Osteoblast (primary cell): Measurements from ENCODE around the gene UEVLD. TPM values are rescaled to one million over a fixed set of nuclear protein-coding genes. Genes with fewer than 3 reads are reported as not detected.

ENCODE experiments used
- DNase-seq: peaks from one replicate; pipeline ENCODE4 v3.0.0; 2011; ENCODE audit warnings: low spot score, mixed read lengths; ENCODE audit not compliant: insufficient read length; ENCODE audit errors: missing footprints
- H2AFZ ChIP-seq: 2 replicates; pipeline ENCODE4 v1.6.0; 2011; ENCODE audit warnings: mild to moderate bottlenecking, low read length
- H3K27ac ChIP-seq: 2 replicates; pipeline ENCODE4 v1.5.1; 2011; ENCODE audit warnings: mild to moderate bottlenecking, low read depth, low read length, moderate library complexity
- H3K27me3 ChIP-seq: 2 replicates; pipeline ENCODE4 v1.6.0; 2012; ENCODE audit warnings: mild to moderate bottlenecking, control low read depth, inconsistent platforms, low read length, moderate library complexity; ENCODE audit not compliant: insufficient read depth
- H3K36me3 ChIP-seq: 2 replicates; pipeline ENCODE4 v1.5.1; 2011; ENCODE audit warnings: mild to moderate bottlenecking, low read length, control low read depth, moderate library complexity; ENCODE audit not compliant: insufficient read depth
- H3K4me1 ChIP-seq: 2 replicates; pipeline ENCODE4 v1.5.1; 2011; ENCODE audit warnings: mild to moderate bottlenecking, low read length, control low read depth, moderate library complexity; ENCODE audit not compliant: insufficient read depth
- H3K4me2 ChIP-seq: 2 replicates; pipeline ENCODE4 v1.6.0; 2011; ENCODE audit warnings: mild to moderate bottlenecking, low read length; ENCODE audit not compliant: insufficient read depth
- H3K4me3 ChIP-seq: fragments of 200-600 bp; sonication (generic); 3 replicates; pipeline ENCODE4 v1.5.1; 2012; ENCODE audit warnings: mild to moderate bottlenecking, low read length, inconsistent platforms; ENCODE audit not compliant: insufficient read depth
- H3K79me2 ChIP-seq: 2 replicates; pipeline ENCODE4 v1.6.0; 2012; ENCODE audit warnings: mild to moderate bottlenecking, low read length, control low read depth, inconsistent platforms; ENCODE audit not compliant: insufficient read depth
- H3K9me3 ChIP-seq: 2 replicates; pipeline ENCODE4 v1.5.1; 2011; ENCODE audit warnings: low read depth, low read length, control low read depth
- H4K20me1 ChIP-seq: 2 replicates; pipeline ENCODE4 v1.6.0; 2012; ENCODE audit warnings: mild to moderate bottlenecking, low read length, control low read depth; ENCODE audit not compliant: insufficient read depth
- CTCF ChIP-seq: IDR thresholded peaks from 2 replicates; pipeline ENCODE4 v1.5.1; 2011; ENCODE audit warnings: mild to moderate bottlenecking, low read depth, low read length, moderate library complexity; ENCODE audit errors: extremely low read depth
- total RNA-seq: library from RNA; depleted of rRNA; stranded (reverse); fragments of >200 nt; gene quantifications from 2 replicates; pipeline ENCODE4 v1.2.3, GENCODE V29; 2012

UEVLD gene
- total RNA-seq, 1 donor, result 26.8 TPM

GRCh38 chr11:18617688-18618341, 29.3 kb upstream of the UEVLD start:
- Histone ChIP-seq H3K36me3 (peaks cover 18% of the 10 kb centered on the region), H3K4me3 (peak overlapping the region; percentile 21), H3K9me3 (no peaks in the 10 kb centered on the region), H3K4me1 (peaks cover 13% of the 10 kb centered on the region), H3K79me2 (peaks cover 79% of the 10 kb centered on the region), H3K27ac (peak overlapping the region; percentile 88), H4K20me1 (peaks cover 31% of the 10 kb centered on the region), H3K4me2 (peak overlapping the region; percentile 65), H3K27me3 (no peaks in the 10 kb centered on the region), H2AFZ (no peak overlapping the region)
- no peak for DNase-seq
- no peak for TF ChIP-seq CTCF

GRCh38 chr11:18615628-18616392, 27.3 kb upstream of the UEVLD start:
- TF ChIP-seq CTCF, result no peak
- peaks cover 59% of the 10 kb centered on the region for H3K79me2 ChIP-seq
- peaks cover 32% of the 10 kb centered on the region for H3K36me3 ChIP-seq
- no peak overlapping the region for H3K4me2 ChIP-seq
- H3K9me3 ChIP-seq, result no peaks in the 10 kb centered on the region
- H3K4me1 ChIP-seq, result peaks cover 13% of the 10 kb centered on the region
- peak; percentile 57 for DNase-seq
- no peak overlapping the region for H2AFZ ChIP-seq
- H3K27me3 ChIP-seq, result no peaks in the 10 kb centered on the region
- H3K27ac ChIP-seq, result peak overlapping the region; percentile 4
- H4K20me1 ChIP-seq, result peaks cover 23% of the 10 kb centered on the region
- no peak overlapping the region for H3K4me3 ChIP-seq

GRCh38 chr11:18614667-18615066, 26.1 kb upstream of the UEVLD start:
- no peak for TF ChIP-seq CTCF
- Histone ChIP-seq H3K27ac (no peak overlapping the region), H3K4me1 (peaks cover 13% of the 10 kb centered on the region), H3K4me2 (no peak overlapping the region), H2AFZ (no peak overlapping the region), H3K79me2 (peaks cover 50% of the 10 kb centered on the region), H3K27me3 (no peaks in the 10 kb centered on the region), H3K4me3 (no peak overlapping the region), H4K20me1 (peaks cover 19% of the 10 kb centered on the region), H3K9me3 (no peaks in the 10 kb centered on the region), H3K36me3 (peaks cover 40% of the 10 kb centered on the region)
- no peak for DNase-seq

GRCh38 chr11:18612394-18612793, 23.9 kb upstream of the UEVLD start:
- no peak for DNase-seq

More at GRCh38 chr11:18612394-18612793, 23.9 kb upstream of the UEVLD start:
- Histone ChIP-seq H2AFZ (no peak overlapping the region), H3K4me1 (no peaks in the 10 kb centered on the region), H3K9me3 (no peaks in the 10 kb centered on the region), H4K20me1 (peaks cover 4% of the 10 kb centered on the region), H3K36me3 (peaks cover 61% of the 10 kb centered on the region), H3K4me2 (no peak overlapping the region), H3K4me3 (no peak overlapping the region), H3K27ac (no peak overlapping the region), H3K27me3 (no peaks in the 10 kb centered on the region), H3K79me2 (peaks cover 40% of the 10 kb centered on the region)
- no peak for TF ChIP-seq CTCF
